Choroid plexus epithelial cell (primary cell): ENCODE data around the gene ADAMTS12.

Source experiments
- DNase-seq: peaks from one replicate; pipeline ENCODE4 v3.0.0-alpha.2; 2010; ENCODE audit warnings: low read depth
- H3K4me3 ChIP-seq: 2 replicates; pipeline ENCODE4 v1.5.1; 2011; ENCODE audit warnings: low read depth, mild to moderate bottlenecking, control low read depth, low read length, moderate library complexity
- TF ChIP-seq, protein P1 (sequence below): conservative IDR thresholded peaks from 2 replicates; pipeline ENCODE4 v1.5.1; 2011; ENCODE audit warnings: low read depth, mild to moderate bottlenecking, control low read depth, inconsistent platforms, low read length, moderate library complexity

Gene ADAMTS12

DNA sequence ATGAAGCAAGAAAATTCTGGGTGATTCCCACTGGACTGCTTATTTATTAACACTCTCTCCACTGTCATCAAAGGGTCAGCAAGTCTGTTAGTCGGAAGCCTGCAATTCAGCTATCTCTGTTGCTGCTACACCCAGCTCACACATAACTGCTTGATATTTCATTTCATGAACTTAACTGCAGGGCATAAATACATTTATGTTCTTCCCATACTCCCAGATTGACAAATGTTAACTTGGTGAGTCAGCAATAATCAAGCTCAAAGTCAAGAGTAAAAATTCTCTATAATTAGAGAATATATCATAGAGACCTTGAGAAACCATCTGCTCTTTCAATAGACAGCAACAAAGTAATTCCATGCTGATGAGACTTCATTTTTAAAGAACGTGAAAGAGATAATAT lies 198.8 kb downstream of the ADAMTS12 start:
- peak; percentile 35 for DNase-seq
- no peak overlapping the region for H3K4me3 ChIP-seq
- TF ChIP-seq, protein P1, sequence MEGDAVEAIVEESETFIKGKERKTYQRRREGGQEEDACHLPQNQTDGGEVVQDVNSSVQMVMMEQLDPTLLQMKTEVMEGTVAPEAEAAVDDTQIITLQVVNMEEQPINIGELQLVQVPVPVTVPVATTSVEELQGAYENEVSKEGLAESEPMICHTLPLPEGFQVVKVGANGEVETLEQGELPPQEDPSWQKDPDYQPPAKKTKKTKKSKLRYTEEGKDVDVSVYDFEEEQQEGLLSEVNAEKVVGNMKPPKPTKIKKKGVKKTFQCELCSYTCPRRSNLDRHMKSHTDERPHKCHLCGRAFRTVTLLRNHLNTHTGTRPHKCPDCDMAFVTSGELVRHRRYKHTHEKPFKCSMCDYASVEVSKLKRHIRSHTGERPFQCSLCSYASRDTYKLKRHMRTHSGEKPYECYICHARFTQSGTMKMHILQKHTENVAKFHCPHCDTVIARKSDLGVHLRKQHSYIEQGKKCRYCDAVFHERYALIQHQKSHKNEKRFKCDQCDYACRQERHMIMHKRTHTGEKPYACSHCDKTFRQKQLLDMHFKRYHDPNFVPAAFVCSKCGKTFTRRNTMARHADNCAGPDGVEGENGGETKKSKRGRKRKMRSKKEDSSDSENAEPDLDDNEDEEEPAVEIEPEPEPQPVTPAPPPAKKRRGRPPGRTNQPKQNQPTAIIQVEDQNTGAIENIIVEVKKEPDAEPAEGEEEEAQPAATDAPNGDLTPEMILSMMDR: no peak

DNA sequence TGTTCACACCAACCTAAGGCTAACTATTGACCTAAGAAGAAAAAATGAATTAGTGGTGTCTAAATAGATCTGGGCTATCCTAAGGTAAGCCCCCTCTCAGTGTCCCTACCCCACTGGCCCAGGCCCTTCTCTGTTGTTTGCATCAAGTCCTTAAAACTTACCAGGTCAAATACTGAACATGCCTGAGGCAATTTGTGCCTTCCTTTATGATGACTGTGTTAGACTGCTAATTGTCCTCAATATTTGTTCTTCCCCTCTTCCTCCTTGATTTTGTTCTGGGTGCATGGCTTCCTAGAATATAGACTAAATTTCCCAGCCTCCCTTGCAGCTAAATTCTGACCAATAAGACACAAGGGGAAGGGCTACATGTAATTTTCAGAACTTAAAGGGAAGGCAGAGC lies 199.9 kb downstream of the ADAMTS12 start:
- DNase-seq: no peak
- TF ChIP-seq, protein P1: no peak
- H3K4me3 ChIP-seq: no peak overlapping the region

DNA sequence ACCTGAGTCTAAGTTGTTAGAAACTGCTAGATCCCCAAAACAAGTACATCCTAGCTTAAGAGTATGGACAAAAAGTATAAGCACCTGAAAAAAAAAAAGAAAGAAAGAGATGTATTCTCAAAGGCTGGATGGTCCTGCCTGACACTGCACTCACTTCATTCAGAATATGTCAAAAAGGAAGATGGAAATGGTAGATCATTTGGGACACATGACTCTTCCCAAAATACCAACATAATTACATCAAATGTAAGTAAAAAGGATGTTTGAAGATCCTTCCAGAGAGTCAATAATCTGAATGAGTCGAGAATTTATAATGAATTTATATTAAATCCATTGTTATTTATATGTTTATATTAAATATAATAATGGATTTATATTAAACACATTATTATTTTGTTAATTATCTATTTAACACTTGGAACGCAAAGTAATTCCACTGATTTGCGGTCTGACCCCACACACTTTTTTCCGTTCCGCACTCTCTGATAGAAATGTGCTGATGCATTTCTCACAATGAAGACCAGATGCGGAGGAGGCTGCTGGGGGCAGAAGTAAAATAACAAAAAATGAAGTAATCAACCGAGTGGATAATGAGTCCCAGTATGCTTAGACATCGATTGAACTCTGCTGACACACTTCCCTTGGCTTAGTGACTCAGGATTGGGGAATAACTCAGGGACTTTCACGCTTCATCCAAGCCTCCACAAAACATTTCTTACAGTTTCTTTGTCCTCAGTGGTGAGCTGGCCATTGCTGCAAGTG lies 201.2 kb downstream of the ADAMTS12 start:
- TF ChIP-seq, protein P1: no peak
- no peak overlapping the region for H3K4me3 ChIP-seq
- peak; percentile 84 for DNase-seq

DNA sequence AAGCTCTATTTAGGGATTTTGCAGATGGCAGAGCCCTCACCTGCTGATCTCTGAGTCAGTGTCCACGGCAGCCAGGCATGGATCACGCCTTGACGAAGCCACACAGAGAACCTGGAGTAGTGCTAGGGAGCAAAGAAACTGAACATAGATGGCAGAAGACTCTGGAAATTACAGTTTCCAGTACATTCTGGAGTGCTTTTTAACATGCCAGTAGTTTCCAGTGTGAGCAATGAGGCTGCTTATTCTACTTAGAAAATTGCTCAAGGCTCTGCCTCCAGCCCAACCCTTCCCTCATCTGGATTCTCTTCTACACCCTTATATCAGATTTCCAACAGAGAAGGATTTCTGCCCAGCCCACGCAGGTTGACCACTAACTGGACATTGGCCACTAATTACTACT lies 203.3 kb downstream of the ADAMTS12 start:
- TF ChIP-seq, protein P1: no peak
- no peak overlapping the region for H3K4me3 ChIP-seq
- DNase-seq: peak; percentile 32

DNA sequence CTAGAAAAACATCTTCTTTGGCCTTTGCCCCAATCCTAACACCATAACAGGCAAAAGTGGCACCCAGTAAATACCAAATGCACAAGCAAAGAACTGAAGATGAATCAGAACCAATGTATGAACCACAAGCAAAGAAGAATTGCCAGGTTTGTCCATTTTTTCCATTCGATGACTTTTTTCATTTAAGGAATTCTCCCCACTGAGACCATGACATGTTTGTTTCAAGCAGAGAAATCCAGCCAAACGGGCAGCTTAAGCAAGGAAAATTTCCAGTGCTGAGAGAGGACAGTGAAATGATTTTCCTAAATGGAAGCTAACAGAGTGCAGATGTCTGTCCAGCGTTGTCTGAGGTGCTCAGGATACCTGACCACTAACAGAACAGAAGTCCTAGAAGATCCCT lies 203.7 kb downstream of the ADAMTS12 start:
- no peak for DNase-seq
- TF ChIP-seq, protein P1: no peak
- no peak overlapping the region for H3K4me3 ChIP-seq

DNA sequence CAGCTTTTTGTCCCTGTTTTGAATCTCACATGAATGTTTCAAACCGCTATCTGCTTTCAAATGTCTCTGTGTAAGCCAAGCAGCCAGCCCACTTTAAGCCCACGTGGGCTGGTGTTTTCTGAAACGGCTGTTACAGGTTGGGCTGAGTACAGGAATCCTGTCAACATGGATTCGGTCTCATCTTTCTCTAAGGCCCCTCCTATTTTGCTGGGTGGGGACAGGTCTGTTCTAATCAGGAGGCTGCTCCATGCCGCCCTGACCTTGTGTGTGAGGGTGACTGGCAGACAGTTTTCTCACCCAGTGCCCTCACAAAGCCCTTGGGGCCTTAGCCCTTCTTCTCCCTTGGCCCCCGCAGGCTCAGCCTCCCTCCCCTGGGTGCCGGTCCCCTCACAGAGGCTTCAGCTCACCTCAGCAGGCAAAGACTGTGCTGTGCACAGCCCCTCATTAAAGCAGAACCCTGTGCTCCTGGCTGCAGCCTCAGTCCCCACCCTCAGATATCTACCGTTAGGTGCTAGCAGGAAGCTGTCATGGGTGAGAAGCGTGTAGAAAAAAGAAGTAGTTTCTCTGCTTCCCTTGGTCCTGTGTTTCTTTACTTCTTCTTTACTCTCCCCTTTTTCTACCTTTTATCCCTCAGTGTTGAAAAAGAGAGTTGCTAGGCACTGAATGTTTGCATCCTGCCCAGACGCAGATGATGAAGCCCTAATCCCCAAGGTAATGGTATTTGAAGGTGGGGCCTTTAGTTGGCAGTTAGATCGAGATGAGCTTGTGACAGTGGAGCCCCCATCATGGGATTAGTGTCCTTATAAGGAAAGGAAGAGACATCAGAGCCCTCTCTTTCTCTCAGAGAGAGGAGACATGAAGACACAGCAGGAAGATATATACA lies 205.7 kb downstream of the ADAMTS12 start:
- TF ChIP-seq, protein P1: no peak
- no peak for DNase-seq
- no peak overlapping the region for H3K4me3 ChIP-seq
